Measurements from ENCODE around the gene TAS2R31.

DNA sequence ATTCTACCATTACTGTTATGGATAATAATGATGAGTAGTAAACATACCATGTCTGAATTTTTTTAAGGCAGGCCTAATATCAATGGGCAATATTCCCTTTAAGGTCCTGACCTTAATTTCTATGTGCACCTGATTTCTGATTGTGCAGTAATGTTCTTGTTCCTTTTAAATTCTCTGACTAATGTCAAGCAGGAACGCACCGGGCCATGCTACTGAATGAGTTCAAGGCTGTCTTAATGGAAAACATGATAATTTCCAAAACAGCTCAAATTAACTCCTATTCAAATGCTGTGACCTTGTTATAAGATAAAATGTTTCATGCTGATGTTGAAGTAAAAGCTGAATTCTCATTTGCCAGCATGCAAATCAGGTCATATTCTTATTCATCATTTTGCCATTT lies 24.1 kb upstream of the TAS2R31 start:
- TF ChIP-seq, protein P1, sequence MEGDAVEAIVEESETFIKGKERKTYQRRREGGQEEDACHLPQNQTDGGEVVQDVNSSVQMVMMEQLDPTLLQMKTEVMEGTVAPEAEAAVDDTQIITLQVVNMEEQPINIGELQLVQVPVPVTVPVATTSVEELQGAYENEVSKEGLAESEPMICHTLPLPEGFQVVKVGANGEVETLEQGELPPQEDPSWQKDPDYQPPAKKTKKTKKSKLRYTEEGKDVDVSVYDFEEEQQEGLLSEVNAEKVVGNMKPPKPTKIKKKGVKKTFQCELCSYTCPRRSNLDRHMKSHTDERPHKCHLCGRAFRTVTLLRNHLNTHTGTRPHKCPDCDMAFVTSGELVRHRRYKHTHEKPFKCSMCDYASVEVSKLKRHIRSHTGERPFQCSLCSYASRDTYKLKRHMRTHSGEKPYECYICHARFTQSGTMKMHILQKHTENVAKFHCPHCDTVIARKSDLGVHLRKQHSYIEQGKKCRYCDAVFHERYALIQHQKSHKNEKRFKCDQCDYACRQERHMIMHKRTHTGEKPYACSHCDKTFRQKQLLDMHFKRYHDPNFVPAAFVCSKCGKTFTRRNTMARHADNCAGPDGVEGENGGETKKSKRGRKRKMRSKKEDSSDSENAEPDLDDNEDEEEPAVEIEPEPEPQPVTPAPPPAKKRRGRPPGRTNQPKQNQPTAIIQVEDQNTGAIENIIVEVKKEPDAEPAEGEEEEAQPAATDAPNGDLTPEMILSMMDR (IDR thresholded peaks at IDR 0.05; ENCODE audit: low read length), result no peak
- TF ChIP-seq EZH2 (IDR thresholded peaks at IDR 0.05; ENCODE audit: borderline replicate concordance, low read length), result no peak
